A673 (cell line): ENCODE measurements around the gene AKIRIN1. TPM values are rescaled to one million over a fixed set of nuclear protein-coding genes. Genes with fewer than 3 reads are reported as not detected.

Experiments
- BruUV-seq: library from RNA; stranded (reverse); fragments of 400-500 nt; replicated peaks from 2 replicates; lab custom pipeline; 2021; lab: Mats Ljungman, UMichigan
- CTCF ChIA-PET: fragments of 300-600 bp; sonication (Branson Sonifier 250); formaldehyde crosslinking; loops from one replicate; lab custom pipeline; 2022; ENCODE audit warnings: antibody characterized with exemption; lab: Charles Lee
- POLR2A ChIA-PET: fragments of 300-600 bp; sonication (Branson Sonifier 250); formaldehyde crosslinking; loops from one replicate; lab custom pipeline; 2022; ENCODE audit warnings: antibody characterized with exemption; ENCODE audit not compliant: low non-redundant PET; lab: Charles Lee
- DNase-seq: peaks from one replicate; pipeline ENCODE4 v3.0.0-alpha.2; 2015; ENCODE audit warnings: low spot score
- H3K27ac ChIP-seq: fragments of 200-600 bp; sonication (generic); 2 replicates; pipeline ENCODE4 v1.5.1; 2016; ENCODE audit warnings: mixed run types, low read depth, mild to moderate bottlenecking, mixed read lengths, antibody characterized with exemption, low read length; ENCODE audit not compliant: poor library complexity, severe bottlenecking
- H3K27me3 ChIP-seq: fragments of 200-600 bp; sonication (generic); replicated peaks from 2 replicates; pipeline ENCODE4 v1.6.1; 2017; ENCODE audit warnings: mixed run types, low read depth, mild to moderate bottlenecking, mixed read lengths, antibody characterized with exemption, low read length; ENCODE audit not compliant: insufficient read depth, poor library complexity
- H3K36me3 ChIP-seq: fragments of 200-600 bp; sonication (generic); 2 replicates; pipeline ENCODE4 v1.6.1; 2016; ENCODE audit warnings: mixed run types, mild to moderate bottlenecking, mixed read lengths, antibody characterized with exemption, low read length; ENCODE audit not compliant: insufficient read depth, poor library complexity, severe bottlenecking
- H3K4me1 ChIP-seq: fragments of 200-600 bp; sonication (generic); 2 replicates; pipeline ENCODE4 v1.6.1; 2017; ENCODE audit warnings: mixed run types, mild to moderate bottlenecking, mixed read lengths, antibody characterized with exemption, low read length; ENCODE audit not compliant: insufficient read depth, poor library complexity, severe bottlenecking
- H3K4me3 ChIP-seq: fragments of 200-600 bp; sonication (generic); 2 replicates; pipeline ENCODE4 v1.5.1; 2016; ENCODE audit warnings: low read depth, mixed run types, mild to moderate bottlenecking, mixed read lengths, low read length; ENCODE audit not compliant: poor library complexity, severe bottlenecking
- H3K9me3 ChIP-seq: fragments of 200-600 bp; sonication (generic); 2 replicates; pipeline ENCODE4 v1.6.1; 2016; ENCODE audit warnings: mixed run types, low read depth, mild to moderate bottlenecking, mixed read lengths, antibody characterized with exemption, low read length; ENCODE audit not compliant: poor library complexity, severe bottlenecking
- EZH2 ChIP-seq: fragments of 200-600 bp; sonication (generic); IDR thresholded peaks from 2 replicates; pipeline ENCODE4 v1.6.1; 2017; ENCODE audit warnings: borderline replicate concordance, low read depth, mild to moderate bottlenecking, mixed read lengths, antibody characterized with exemption, low read length; ENCODE audit not compliant: poor library complexity, severe bottlenecking
- intact Hi-C: fragments of 100-400 bp; cut with micrococcal nuclease; formaldehyde crosslinking; loops from one replicate; pipeline ENCODE4 v1.10.0; 2022; ENCODE audit not compliant: unreplicated experiment
- total RNA-seq: library from RNA; stranded (reverse); gene quantifications from 2 replicates; pipeline ENCODE4 v1.2.3, GENCODE V29; 2021
- TF ChIP-seq, protein P1 (sequence below): fragments of 300-800, 200-600 bp; sonication (generic); conservative IDR thresholded peaks from 2 replicates; pipeline ENCODE4 v1.5.1; 2017; ENCODE audit warnings: low read depth, mild to moderate bottlenecking, antibody characterized with exemption, low read length, moderate library complexity, mixed read lengths

Gene AKIRIN1
- total RNA-seq, 1 experiment from 2014 or later = 87.0 TPM

- Histone ChIP-seq H3K27ac (no peak overlapping the region), H3K36me3 (peaks cover 10% of the 10 kb centered on the region), H3K9me3 (no peaks in the 10 kb centered on the region), H3K4me3 (no peak overlapping the region), H3K4me1 (peaks cover 13% of the 10 kb centered on the region), H3K27me3 (no peaks in the 10 kb centered on the region)
- POLR2A ChIA-PET = no interaction called here
- no peak for DNase-seq
- TF ChIP-seq, protein P1, sequence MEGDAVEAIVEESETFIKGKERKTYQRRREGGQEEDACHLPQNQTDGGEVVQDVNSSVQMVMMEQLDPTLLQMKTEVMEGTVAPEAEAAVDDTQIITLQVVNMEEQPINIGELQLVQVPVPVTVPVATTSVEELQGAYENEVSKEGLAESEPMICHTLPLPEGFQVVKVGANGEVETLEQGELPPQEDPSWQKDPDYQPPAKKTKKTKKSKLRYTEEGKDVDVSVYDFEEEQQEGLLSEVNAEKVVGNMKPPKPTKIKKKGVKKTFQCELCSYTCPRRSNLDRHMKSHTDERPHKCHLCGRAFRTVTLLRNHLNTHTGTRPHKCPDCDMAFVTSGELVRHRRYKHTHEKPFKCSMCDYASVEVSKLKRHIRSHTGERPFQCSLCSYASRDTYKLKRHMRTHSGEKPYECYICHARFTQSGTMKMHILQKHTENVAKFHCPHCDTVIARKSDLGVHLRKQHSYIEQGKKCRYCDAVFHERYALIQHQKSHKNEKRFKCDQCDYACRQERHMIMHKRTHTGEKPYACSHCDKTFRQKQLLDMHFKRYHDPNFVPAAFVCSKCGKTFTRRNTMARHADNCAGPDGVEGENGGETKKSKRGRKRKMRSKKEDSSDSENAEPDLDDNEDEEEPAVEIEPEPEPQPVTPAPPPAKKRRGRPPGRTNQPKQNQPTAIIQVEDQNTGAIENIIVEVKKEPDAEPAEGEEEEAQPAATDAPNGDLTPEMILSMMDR = no peak
- TF ChIP-seq EZH2 = no peak
- BruUV-seq = no TSS peak
- CTCF ChIA-PET = interaction anchor here (0.6 kb wide), 1 partner anchor 971 kb away, joined by 4 read pairs; no protein-coding TSS in a partner anchor
- intact Hi-C loops = loop anchor here (5.0 kb wide), 1 partner anchor 118 kb away; the partner anchor contains the start of gene MYCBP
These were observed 1.1 kb upstream of the AKIRIN1 start for GRCh38 chr1:38989979-38990378.

DNA sequence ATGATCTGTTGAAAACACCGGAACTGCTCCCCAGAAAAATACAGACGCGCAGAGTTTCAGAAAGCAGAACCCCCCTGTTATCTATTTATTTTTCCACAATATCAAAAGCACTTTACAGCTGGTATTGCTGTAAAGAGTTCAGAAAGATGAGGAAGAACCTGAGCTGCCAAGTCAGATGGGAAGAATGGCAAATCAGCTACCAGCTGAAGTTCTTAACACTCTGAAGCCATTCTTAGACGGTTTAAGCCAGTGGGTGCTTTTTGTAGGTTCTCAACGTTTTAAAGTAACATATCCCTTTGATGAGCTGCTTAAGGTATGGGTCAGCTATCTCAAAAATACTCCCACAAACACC lies 714 bp upstream of the AKIRIN1 start:
- Histone ChIP-seq H3K4me1 (peaks cover 13% of the 10 kb centered on the region), H3K36me3 (peaks cover 13% of the 10 kb centered on the region), H3K27ac (peak overlapping the region; percentile 98), H3K9me3 (no peaks in the 10 kb centered on the region), H3K27me3 (no peaks in the 10 kb centered on the region), H3K4me3 (peak overlapping the region; percentile 99)
- no TSS peak for BruUV-seq
- CTCF ChIA-PET = no interaction called here
- peak; percentile 17 for DNase-seq
- intact Hi-C loops = loop anchor here (5.0 kb wide), 1 partner anchor 118 kb away; the partner anchor contains the start of gene MYCBP
- POLR2A ChIA-PET = no interaction called here
- TF ChIP-seq, protein P1 = no peak
- TF ChIP-seq EZH2 = no peak

DNA sequence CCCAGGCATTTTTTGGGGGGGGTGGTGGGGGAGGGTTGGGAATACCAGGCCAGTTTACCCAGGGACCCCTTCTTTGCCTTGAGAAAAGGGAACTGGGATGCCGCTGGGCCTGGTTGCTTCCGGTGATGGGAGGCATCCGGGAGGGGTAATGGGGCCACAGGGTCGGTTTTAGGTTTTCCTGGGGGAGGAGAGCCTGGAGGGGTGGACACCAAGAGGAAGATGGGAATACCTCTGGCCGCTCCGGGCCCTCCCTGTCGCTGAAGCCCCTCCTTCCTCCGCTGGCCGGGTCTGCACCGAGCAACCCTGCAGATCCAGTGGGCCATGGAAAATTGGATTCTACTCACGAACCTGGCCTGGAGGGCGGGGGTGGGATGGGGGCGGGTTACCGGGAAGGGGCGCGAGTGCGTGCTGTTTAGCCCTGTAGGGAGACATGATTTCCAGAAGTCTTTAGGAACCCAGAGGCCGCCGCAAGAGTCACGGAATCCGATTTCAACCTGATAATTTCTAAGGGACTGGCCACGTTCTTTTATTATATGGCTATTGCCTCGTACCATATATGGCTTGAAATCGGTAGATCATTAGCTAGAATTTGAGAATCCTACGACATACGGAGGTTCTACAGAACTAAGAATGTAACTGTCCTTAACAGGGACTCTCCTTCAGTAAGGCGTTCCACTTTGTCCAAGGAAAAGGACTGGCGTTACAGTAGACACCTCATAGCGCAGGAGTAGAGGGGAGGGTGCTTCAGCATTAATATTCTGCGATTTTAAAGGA lies 749 bp downstream of the AKIRIN1 start:
- BruUV-seq = no TSS peak

More for the DNA sequence above, 749 bp downstream of the AKIRIN1 start:
- peak overlapping the region; percentile 99 for H3K4me3 ChIP-seq
- H3K27ac ChIP-seq = peak overlapping the region; percentile 98
- no peaks in the 10 kb centered on the region for H3K27me3 ChIP-seq
- peak; percentile 44 for DNase-seq
- CTCF ChIA-PET = no interaction called here
- no peaks in the 10 kb centered on the region for H3K9me3 ChIP-seq
- peaks cover 25% of the 10 kb centered on the region for H3K36me3 ChIP-seq
- H3K4me1 ChIP-seq = peaks cover 13% of the 10 kb centered on the region
- no peak for TF ChIP-seq EZH2
- TF ChIP-seq, protein P1 = no peak
- POLR2A ChIA-PET = no interaction called here
- intact Hi-C loops = loop anchor here (5.0 kb wide), 1 partner anchor 120 kb away; the partner anchor contains the start of gene MYCBP
